Measurements from ENCODE around the gene FTO. TPM values are rescaled to one million over a fixed set of nuclear protein-coding genes. Genes with fewer than 3 reads are reported as not detected.

The FTO gene
- total RNA-seq, 2 donors from 2014 or later, result 47.5 to 50.4 TPM

- Histone ChIP-seq H3K27me3 (no peaks in the 10 kb centered on the region), H3K4me3 (no peak overlapping the region), H3K27ac (no peak overlapping the region), H3K4me1 (no peaks in the 10 kb centered on the region), H3K36me3 (replicated peaks in 1 of 2; ENCODE audit: insufficient read depth in 1 of 2, low read depth in 2 of 2) (no peaks in the 10 kb centered on the region), H3K9me3 (no peaks in the 10 kb centered on the region)
- no peak for DNase-seq
- intact Hi-C loops (cut with DNase I), result no loop called here
- ATAC-seq, result no peak
- WGBS, 2 donors, result 78 to 86% methylated on average over 5 of the region's 5 CpGs
- TF ChIP-seq POLR2A (IDR thresholded peaks at IDR 0.05) (no peak), CTCF (IDR thresholded peaks at IDR 0.05) (no peak)
Observed at GRCh38 chr16:54052271-54052670, 348.3 kb downstream of the FTO start.

GRCh38 chr16:54053891-54054820, 350.2 kb downstream of the FTO start:
- Histone ChIP-seq H3K36me3 (replicated peaks in 1 of 2; ENCODE audit: insufficient read depth in 1 of 2, low read depth in 2 of 2) (no peaks in the 10 kb centered on the region), H3K9me3 (no peaks in the 10 kb centered on the region), H3K4me3 (no peak overlapping the region), H3K27ac (no peak overlapping the region), H3K4me1 (no peaks in the 10 kb centered on the region), H3K27me3 (no peaks in the 10 kb centered on the region)
- DNase-seq (no peak), ATAC-seq (no peak)
- WGBS, 2 donors, result 93 to 96% methylated on average over 16 of the region's 16 CpGs
- intact Hi-C loops (cut with DNase I), result no loop called here
- TF ChIP-seq CTCF (IDR thresholded peaks at IDR 0.05) (no peak), POLR2A (IDR thresholded peaks at IDR 0.05) (no peak)

GRCh38 chr16:54055191-54055590, 351.2 kb downstream of the FTO start:
- intact Hi-C loops (cut with DNase I), result no loop called here
- Histone ChIP-seq H3K36me3 (replicated peaks in 1 of 2; ENCODE audit: insufficient read depth in 1 of 2, low read depth in 2 of 2) (no peaks in the 10 kb centered on the region), H3K27ac (no peak overlapping the region), H3K27me3 (no peaks in the 10 kb centered on the region), H3K4me3 (no peak overlapping the region), H3K9me3 (no peaks in the 10 kb centered on the region), H3K4me1 (no peaks in the 10 kb centered on the region)
- WGBS, 2 donors, result 75 to 80% methylated on average over 4 of the region's 4 CpGs
- ATAC-seq, result no peak
- no peak for DNase-seq
- no peak for TF ChIP-seq POLR2A (IDR thresholded peaks at IDR 0.05)
- no peak for TF ChIP-seq CTCF (IDR thresholded peaks at IDR 0.05)

- Histone ChIP-seq H3K36me3 (replicated peaks in 1 of 2; ENCODE audit: insufficient read depth in 1 of 2, low read depth in 2 of 2) (no peaks in the 10 kb centered on the region), H3K27ac (no peak overlapping the region), H3K4me1 (no peaks in the 10 kb centered on the region), H3K9me3 (no peaks in the 10 kb centered on the region), H3K27me3 (no peaks in the 10 kb centered on the region), H3K4me3 (no peak overlapping the region)
- ATAC-seq (no peak), DNase-seq (no peak)
- intact Hi-C loops (cut with DNase I), result no loop called here
- no peak for TF ChIP-seq CTCF (IDR thresholded peaks at IDR 0.05)
- 75 to 80% methylated on average over 3 of the region's 3 CpGs for WGBS, 2 donors
Observed at GRCh38 chr16:54055864-54056263, 351.9 kb downstream of the FTO start.

- no peak for DNase-seq
- H3K4me1 ChIP-seq, result no peaks in the 10 kb centered on the region
- H3K9me3 ChIP-seq, result no peaks in the 10 kb centered on the region
- H3K36me3 ChIP-seq (replicated peaks in 1 of 2; ENCODE audit: insufficient read depth in 1 of 2, low read depth in 2 of 2), result no peaks in the 10 kb centered on the region
- WGBS, 2 donors, result 96% methylated on average over 3 of the region's 3 CpGs
- intact Hi-C loops (cut with DNase I), result no loop called here
- no peak for ATAC-seq
- no peak overlapping the region for H3K27ac ChIP-seq
- no peak for TF ChIP-seq CTCF (IDR thresholded peaks at IDR 0.05)
- no peak for TF ChIP-seq POLR2A (IDR thresholded peaks at IDR 0.05)
- no peak overlapping the region for H3K4me3 ChIP-seq
- H3K27me3 ChIP-seq, result no peaks in the 10 kb centered on the region
Observed at GRCh38 chr16:54056921-54057320, 353.0 kb downstream of the FTO start.
